Nucleus accumbens (tissue), 56 donors: Measurements from ENCODE around the gene COA5.

ENCODE experiments used
- DNase-seq, 56 donors: peaks; one replicate each; lab custom pipeline; 2025; lab: John Stamatoyannopoulos, UW

The COA5 gene

GRCh38 chr2:98555696-98556095, 52.6 kb downstream of the COA5 start:
- peak in 10 of 56 donors; percentile 3 to 40 (median 19) for DNase-seq

DNA sequence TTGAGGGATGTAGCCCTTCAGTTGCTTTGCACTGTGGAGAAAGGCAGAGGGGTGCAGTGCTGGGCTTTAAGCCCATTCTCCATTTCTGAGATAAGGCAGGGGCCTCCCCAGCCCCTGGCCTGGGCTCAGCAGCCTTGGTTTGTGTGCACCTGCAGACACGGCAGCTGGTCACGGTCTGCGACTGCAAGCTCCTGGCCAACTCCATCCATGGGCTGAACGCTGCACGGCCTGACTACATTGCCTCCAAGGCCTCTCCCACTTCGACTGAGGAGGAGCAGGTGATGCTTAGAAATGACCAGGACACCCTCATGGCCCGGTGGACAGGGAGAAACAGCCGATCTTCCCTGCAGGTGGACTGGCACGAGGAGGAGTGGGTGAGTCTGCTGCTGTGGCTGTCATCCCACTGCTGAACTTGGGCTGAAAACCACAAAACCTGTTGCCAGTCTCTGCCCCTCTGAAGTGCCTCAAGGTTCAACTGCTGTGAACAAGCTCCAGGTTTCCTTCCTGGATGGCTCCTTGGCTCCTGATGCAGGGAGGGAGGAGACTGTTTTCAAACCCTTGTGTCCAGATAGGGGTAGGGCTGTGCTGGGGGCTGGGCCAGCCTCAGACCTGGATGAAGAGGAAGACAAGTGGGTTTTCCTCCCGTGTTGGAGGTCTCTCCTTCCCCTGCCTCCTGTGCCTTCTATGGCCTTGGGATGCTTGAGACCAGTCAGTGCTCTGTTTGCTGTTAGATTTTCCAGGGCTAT, 54.0 kb downstream of the COA5 start:
- no peak for DNase-seq

DNA sequence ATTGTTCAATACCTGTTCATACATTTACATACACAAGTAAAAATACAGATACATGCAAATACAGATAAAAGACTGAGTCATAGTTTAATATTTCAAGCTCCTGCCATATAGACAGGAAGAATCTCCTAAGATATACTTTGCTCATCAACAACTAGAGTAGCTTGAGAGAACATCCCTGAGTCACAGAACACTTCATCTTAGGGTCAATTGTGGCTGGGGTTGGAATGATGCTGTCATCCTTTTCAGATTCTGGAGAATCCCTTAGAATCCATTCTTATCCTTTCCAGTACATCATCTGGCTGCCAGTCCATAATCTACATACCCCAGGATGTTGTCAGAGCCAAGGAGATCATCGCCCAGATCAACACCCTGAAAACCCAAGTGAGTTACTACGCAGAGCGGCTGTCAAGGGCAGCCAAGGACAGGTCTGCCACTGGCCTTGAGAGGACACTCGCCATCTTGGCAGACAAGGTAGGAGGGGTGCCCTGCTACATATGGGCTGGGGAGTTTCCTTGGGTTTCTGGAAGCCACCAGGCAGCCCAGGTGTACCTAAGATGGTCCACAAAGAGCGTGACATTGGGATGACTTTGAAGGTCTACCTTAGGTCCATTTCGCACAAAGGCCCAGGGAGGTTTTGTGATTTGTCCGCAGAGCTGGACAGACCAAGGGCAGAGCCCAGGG, 55.7 kb downstream of the COA5 start:
- DNase-seq: no peak

DNA sequence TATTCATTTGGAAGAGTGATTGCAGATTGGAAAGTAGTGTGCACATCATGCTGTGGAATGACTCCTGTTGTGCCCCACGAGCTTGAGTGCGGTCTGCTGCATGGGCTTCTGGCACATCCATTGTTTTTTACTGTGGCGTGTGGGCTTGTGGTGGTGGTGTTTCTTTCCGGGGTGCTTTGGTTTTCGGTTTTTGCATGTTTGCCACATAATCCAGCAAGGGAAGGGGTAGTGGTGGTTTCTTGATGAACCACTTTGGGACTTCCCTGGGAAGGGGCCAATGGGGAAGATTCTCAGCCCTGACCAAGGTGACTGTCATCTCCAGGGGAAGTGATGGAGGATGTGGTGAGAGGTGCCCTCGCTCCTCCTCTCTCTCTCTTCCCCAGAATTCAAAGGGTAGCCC, 57.0 kb downstream of the COA5 start:
- DNase-seq: no peak

GRCh38 chr2:98550165-98550564, 58.1 kb downstream of the COA5 start:
- DNase-seq: no peak
